Stimulated activated CD8-positive, alpha-beta memory T cell treated with anti-CD3 and anti-CD28 coated beads, Interleukin-7, amount 100 ng/mL, for 48 hours (primary cell): Measurements from ENCODE around the gene HNMT.
"Not testable (repeated sequence)": the region's sequence is repeated elsewhere in the genome, so short reads cannot be mapped to it uniquely, and the experiment has no call there.

Experiments used
- DNase-seq, 2 donors: peaks; one replicate each; pipeline ENCODE4 v3.0.0-alpha.2; 2020; ENCODE audit warnings: low read depth in 1 of 2; ENCODE audit errors: extremely low read depth in 1 of 2

Gene HNMT

GRCh38 chr2:137964066-137964858 lies at the start of gene HNMT:
Gene HNMT (plus strand): TSS chr2:137964473. CDS start chr2:137964492, 19 bp downstream.
- DNase-seq = no peak

DNA sequence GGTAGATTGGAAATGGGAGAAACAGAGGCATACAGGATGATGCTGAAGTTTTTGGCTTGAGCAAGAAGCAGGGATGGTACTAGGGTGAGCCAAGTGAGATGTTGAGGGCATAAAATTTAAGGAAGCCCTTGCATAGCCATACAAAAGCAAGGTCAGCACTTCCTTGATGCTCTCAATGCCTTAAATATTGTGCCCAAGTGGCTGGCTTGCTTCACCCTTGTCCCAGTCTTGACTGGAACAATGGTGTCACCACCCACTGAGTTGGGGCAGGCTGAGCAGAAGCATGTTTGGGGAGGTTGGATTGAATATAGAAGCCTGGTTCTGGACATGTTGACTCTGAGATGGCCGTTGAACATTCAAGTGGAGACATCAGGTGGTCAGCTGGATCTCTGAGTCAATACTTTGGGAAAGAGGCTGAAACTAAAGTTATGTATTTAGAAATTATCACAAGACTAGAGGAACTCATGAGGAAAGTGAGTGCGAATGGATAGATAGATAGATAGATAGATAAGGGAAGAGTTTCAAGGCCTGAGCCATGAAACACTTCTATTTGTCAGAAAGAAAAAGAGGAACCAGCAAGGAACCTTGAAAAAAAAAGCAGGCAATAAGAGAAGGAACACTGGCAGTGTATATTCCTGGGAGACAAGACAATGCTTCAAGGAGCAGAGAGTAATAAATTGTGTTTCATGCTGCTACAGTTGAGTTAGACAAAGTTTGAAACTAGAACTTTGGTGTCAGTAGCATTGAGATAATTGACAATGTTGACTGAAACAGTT lies 43.0 kb upstream of the HNMT start:
- no peak for DNase-seq

DNA sequence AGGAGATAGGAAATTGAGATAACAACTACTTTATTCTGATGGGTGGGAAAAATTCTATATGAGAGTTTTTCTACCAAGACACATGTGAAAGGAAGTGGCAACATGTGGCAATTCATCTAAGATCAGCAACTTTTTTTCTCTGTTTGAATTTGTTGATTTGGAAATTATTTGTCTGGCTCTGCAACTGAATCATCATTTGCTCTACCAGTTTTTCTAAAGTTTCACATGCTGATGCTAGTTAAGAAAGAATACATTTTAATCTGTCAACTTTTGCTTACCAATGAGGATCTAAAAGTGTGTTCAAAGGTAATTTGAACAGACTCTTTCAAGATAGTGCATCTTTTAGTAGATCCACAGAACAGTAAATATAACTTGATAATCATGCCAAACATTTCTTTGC lies 42.1 kb upstream of the HNMT start:
- DNase-seq = not testable (repeated sequence)

DNA sequence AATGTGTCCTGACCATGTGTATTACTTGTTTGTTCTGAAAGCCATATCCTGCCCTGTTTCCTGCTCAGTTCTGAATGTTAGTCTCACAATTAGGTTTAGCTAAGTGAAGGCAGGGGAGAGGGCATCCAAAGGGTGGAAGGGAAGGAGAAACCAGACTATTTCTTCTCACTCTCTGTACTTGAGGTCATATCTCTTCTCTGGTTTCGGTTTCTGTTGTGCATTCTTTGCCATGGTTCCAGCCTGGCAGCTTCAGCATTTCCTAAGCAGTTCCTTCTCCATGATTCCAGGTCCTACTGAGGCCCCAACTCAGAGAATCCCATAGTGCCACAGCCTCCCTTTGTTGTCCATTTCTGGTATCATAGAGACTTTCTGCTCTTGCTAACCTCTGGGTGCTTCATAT lies 40.3 kb upstream of the HNMT start:
- DNase-seq = no peak

GRCh38 chr2:137925599-137925998 lies 38.7 kb upstream of the HNMT start:
- DNase-seq = no peak

GRCh38 chr2:137927846-137928245 lies 36.4 kb upstream of the HNMT start:
- DNase-seq = no peak

GRCh38 chr2:137928547-137929518 lies 35.4 kb upstream of the HNMT start:
- no peak for DNase-seq

- DNase-seq = no peak
Observed at GRCh38 chr2:137929519-137929916, 34.8 kb upstream of the HNMT start.

DNA sequence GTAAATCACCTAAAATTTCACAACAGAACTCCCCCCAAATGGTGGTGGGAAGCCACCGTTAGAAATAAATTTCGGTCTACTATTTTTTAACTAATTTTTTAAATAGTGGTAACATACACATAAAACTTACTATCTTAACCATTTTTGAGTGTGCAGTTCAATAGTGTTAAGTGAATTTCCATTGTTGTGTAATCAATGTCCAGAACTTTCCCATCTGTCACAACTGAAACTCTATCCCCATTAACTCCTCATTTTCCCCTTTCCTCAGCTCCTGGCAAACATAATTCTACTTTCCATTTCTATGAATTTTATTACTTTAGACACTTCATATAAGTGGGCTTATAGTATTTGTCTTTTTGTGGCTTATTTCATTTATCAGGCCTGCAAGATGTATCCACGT lies 34.1 kb upstream of the HNMT start:
- DNase-seq = no peak

- DNase-seq = no peak
Observed at GRCh38 chr2:137935591-137935990, 28.7 kb upstream of the HNMT start.

DNA sequence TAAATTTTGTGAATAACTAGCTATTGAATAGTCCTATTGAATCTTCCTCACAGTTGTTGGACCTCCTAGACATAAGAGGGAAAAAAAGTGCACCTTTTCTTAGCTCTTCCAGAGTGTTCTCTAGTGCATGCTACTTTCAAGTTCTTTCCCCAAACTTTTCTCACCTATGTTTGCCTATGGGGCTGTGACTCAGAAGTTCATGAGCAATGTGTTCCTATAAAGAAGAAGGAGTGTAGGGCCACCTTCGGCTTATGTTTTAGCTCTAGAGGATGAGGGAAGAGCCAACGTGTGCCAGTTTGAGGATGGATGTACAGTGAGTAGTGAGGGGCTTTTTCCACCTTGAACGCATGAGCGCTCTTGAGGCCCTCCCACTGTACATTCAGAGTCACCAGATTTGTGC lies 27.0 kb upstream of the HNMT start:
- no peak for DNase-seq

DNA sequence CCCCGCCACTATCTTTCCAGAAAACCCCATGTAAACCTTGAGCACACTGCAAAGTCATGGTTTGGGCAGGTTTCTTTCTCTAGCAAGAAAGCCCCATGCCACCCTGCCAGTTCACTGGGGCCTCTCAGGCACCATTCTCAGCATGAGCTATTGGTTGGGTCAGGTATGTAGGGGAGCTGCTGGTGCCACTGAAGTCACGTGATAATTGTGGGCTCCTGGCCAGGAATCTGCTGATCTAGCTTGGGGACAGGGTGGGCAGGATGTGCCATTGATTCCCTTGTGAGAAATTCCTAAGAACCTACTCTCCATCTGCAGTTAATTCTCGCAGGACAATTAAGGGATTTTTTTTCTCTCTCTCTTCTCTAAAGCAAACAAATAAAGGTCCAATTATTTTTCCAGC lies 26.5 kb upstream of the HNMT start:
- no peak for DNase-seq

DNA sequence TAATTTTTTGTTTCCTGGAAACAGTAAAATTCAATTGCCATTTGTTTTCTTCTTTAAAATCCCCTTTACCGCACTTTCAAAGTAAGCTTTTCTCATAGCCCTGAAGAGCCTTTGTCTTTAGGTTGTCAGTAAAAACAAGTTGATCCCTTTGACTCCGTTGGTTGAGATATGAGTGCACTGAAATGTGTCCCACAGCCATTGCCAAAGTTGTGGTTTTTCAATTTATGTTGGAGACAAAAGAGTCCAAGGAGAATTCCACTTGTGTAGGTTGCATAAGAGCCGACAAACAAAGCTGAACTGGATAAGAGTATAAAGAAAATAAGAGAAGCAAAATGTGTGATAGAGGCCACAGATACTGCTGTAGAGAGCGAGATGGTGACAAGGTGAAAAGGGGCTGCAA lies 26.1 kb upstream of the HNMT start:
- no peak for DNase-seq

- no peak for DNase-seq
Observed at GRCh38 chr2:137939026-137939425, 25.2 kb upstream of the HNMT start.

DNA sequence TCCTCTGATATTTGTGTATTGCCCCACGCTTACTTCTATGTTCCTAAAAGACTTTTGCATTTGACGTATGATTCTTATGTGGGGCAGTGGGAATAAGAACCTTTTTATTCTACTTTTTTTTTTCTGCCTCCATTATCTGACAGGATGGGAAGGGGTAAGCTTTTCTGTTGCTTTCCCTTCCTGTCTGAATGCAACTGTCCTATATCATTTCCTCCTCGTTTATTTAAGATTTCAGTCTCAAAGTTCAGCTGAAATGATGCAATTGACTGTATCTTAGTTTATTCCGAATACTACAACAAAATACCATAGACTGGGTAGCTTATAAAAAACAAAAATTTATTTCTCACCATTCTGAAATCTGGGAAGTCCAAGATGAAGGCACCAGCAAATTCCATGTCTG lies 24.1 kb upstream of the HNMT start:
- no peak for DNase-seq

DNA sequence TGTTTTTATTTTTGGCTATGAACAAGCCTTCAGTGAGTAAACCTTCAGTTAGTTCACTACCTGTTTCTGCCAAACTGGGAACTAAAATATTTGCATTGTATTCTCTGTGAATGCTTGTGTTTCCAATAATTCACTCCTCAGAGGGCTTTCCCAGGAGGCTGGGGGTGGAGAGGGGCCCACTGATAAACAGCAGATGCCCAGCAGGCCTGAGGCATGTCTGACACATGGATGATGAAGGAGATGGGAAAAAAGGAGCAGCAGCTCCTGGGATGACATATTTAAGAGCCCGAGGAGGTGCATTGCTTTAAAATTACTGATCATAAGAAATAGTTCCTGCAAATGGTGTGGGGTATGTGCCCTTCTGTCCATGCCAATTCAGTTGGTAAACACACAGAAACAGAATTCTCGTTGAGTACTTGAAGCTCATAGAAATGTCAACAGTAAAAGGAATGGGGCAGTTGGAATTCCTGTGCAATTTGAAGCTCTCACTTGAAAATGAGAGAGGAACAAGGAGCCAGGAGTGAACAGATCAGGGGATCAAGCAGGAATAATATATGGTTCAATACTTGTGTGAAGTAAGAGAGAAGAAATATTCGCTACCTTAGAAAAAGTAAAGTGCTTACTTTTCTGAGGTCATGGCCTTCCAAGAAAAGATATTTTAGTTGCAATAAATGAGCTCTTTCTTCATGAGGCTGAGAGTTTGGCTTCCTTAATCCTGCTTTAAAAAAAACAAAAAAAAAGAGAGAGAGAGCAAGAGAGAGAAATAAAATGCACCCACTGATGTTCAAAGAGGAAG lies 22.0 kb upstream of the HNMT start:
- DNase-seq = no peak

GRCh38 chr2:137942833-137943677 lies 21.2 kb upstream of the HNMT start:
- DNase-seq = no peak

DNA sequence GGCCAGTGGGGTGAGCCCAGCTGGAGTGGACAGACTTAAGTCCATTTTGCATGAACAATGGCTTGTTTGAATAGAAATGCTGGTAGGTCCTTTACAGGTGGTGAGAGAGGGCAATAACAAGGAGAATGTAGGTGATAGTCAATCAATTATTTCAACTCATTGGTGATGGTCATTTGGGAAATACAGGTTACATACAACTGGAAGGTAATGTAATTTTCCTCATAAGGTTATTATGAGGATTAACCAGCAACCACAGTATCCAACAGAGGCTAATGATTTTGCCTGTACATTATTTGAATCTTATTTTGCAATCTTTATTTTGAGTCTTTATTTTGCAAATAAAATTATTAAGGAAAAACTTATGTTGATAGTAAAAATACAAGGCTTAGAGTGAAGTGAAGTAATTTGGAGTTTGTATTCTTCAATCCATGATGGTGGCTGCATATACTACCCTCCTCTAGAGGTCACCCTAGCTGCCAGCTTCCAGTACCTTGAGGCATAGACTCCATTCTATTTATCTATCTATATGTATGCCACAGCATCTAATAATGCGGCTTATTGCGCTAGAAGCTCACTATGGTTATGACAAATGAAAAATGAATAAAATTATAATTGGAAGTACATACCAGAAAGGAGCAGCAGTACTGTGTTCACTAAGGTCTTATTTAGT lies 20.5 kb upstream of the HNMT start:
- no peak for DNase-seq

- no peak for DNase-seq
Observed at GRCh38 chr2:137944714-137945113, 19.6 kb upstream of the HNMT start.
